Measurements from ENCODE around the gene PRR30. TPM values are rescaled to one million over a fixed set of nuclear protein-coding genes. Genes with fewer than 3 reads are reported as not detected.

Gene PRR30
- total and polyA plus RNA-seq, 12 donors = not detected

DNA sequence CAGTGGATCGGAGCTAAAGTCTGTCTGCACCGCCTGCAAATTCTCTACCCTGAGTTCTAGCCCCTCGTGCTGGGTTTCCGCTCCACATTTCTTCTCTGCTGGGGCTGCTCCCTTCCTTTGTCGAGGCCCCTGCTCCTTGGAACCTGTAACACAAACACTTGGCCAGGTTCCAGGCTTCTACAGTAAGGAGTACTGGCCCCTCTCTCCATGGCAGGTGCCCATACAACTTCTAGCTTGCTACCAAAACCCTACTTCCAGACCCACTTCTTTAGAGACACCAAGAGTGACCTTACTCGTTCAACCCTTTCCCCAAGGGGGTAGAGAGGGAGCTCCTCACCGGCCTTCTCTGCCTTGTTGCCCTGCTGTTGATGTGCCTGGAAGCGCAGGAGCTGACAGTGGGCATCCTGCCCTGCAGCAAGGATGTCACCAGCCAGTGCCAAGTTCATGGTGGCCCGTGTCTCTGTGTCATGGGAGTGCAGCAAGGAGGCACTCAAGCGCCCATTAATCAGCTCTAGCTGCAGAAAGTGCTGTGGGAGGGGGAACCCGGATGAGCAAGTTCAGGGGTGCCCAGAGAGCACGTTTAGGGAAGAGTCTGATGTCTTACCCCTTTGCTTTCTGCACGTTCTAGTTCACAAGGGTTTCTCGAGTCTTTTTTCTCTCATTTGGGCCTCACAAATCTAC is 5.9 kb downstream of the PRR30 start:
- peak overlapping the region in 2 of 4 donors; percentile 89 to 93 for H3K4me3 ChIP-seq
- intact Hi-C loops (cut with DNase I) = no loop called here
- TF ChIP-seq, protein P1, sequence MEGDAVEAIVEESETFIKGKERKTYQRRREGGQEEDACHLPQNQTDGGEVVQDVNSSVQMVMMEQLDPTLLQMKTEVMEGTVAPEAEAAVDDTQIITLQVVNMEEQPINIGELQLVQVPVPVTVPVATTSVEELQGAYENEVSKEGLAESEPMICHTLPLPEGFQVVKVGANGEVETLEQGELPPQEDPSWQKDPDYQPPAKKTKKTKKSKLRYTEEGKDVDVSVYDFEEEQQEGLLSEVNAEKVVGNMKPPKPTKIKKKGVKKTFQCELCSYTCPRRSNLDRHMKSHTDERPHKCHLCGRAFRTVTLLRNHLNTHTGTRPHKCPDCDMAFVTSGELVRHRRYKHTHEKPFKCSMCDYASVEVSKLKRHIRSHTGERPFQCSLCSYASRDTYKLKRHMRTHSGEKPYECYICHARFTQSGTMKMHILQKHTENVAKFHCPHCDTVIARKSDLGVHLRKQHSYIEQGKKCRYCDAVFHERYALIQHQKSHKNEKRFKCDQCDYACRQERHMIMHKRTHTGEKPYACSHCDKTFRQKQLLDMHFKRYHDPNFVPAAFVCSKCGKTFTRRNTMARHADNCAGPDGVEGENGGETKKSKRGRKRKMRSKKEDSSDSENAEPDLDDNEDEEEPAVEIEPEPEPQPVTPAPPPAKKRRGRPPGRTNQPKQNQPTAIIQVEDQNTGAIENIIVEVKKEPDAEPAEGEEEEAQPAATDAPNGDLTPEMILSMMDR (IDR thresholded peaks at IDR 0.05) = no peak
- TF ChIP-seq POLR2A (IDR thresholded peaks at IDR 0.05) = no peak
- 35 to 43% (median 40%) methylated on average over 14 of the region's 14 CpGs for WGBS, 4 donors
- no peaks in the 10 kb centered on the region for H3K9me3 ChIP-seq (replicated peaks in 1 of 3)
- H3K36me3 ChIP-seq (replicated peaks in 1 of 2) = peaks cover 0 to 32% of the 10 kb centered on the region in 2 donors
- peak overlapping the region in 2 of 5 donors; percentile 77 to 94 for H3K27ac ChIP-seq
- H3K4me1 ChIP-seq (replicated peaks in 1 of 2) = peaks cover 8 to 15% of the 10 kb centered on the region in 2 donors
- H3K27me3 ChIP-seq = no peaks in the 10 kb centered on the region
- peak in 4 of 7 donors; percentile 20 to 48 (median 36) for DNase-seq

DNA sequence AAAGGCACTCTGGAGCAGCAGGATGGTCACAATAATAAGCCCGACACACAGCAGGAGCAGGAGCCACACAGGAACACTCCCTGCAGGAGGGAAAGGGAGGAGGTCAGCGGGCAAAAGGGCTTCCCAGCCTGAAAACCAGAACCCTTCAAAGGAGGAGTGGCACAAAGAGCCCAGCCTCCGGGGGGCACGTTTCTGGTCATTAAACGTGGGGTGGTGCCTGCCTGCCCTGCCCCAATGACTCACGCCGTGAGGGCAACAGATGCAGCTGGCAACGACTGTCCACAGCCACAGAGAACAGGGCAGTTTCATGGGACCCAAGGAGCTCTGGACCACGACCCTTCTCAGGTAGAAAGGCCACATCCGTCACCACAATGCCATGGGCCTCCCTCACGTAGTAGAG is 7.8 kb downstream of the PRR30 start:
- intact Hi-C loops (cut with DNase I) = no loop called here

DNA sequence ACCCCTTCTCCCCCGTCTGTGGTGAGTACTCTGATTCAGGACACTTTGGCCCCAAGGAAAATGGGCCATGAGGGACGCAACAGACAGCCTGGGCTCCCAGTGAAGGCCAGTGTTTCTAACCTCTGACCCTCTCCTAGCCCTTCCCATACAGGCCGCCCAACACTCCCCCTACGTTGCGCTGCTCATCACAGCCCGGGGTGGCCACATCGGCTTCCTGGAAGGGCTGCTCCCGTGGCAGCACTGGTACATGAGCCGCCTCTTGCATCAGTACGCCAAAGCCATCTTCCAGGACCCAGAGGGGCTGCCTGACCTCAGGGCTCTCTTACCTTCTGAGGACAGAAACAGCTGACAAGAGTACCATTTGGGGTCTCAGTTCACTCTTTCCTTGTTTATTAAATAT is 8.8 kb downstream of the PRR30 start:
- Histone ChIP-seq H3K36me3 (replicated peaks in 1 of 2) (peaks cover 0 to 32% of the 10 kb centered on the region in 2 donors), H3K27ac (no peak overlapping the region), H3K27me3 (no peaks in the 10 kb centered on the region), H3K9me3 (replicated peaks in 1 of 3) (no peaks in the 10 kb centered on the region), H3K4me3 (no peak overlapping the region), H3K4me1 (replicated peaks in 1 of 2) (peaks cover 8 to 15% of the 10 kb centered on the region in 2 donors)
- no peak for TF ChIP-seq POLR2A (IDR thresholded peaks at IDR 0.05)
- TF ChIP-seq, protein P1 (IDR thresholded peaks at IDR 0.05) = no peak
- intact Hi-C loops (cut with DNase I) = no loop called here
- 87 to 97% (median 93%) methylated on average over 9 to 10 of the region's 10 CpGs for WGBS, 4 donors
- DNase-seq = no peak

More for the DNA sequence above, 7.8 kb downstream of the PRR30 start:
- peaks cover 0 to 32% of the 10 kb centered on the region in 2 donors for H3K36me3 ChIP-seq (replicated peaks in 1 of 2)
- H3K4me1 ChIP-seq (replicated peaks in 1 of 2) = peaks cover 8 to 15% of the 10 kb centered on the region in 2 donors
- H3K4me3 ChIP-seq = no peak overlapping the region
- TF ChIP-seq POLR2A (IDR thresholded peaks at IDR 0.05) = no peak
- TF ChIP-seq, protein P1 (IDR thresholded peaks at IDR 0.05) = no peak
- 86 to 93% (median 90%) methylated on average over 10 to 11 of the region's 11 CpGs for WGBS, 4 donors
- no peak overlapping the region for H3K27ac ChIP-seq
- DNase-seq = no peak
- no peaks in the 10 kb centered on the region for H3K9me3 ChIP-seq (replicated peaks in 1 of 3)
- H3K27me3 ChIP-seq = no peaks in the 10 kb centered on the region

DNA sequence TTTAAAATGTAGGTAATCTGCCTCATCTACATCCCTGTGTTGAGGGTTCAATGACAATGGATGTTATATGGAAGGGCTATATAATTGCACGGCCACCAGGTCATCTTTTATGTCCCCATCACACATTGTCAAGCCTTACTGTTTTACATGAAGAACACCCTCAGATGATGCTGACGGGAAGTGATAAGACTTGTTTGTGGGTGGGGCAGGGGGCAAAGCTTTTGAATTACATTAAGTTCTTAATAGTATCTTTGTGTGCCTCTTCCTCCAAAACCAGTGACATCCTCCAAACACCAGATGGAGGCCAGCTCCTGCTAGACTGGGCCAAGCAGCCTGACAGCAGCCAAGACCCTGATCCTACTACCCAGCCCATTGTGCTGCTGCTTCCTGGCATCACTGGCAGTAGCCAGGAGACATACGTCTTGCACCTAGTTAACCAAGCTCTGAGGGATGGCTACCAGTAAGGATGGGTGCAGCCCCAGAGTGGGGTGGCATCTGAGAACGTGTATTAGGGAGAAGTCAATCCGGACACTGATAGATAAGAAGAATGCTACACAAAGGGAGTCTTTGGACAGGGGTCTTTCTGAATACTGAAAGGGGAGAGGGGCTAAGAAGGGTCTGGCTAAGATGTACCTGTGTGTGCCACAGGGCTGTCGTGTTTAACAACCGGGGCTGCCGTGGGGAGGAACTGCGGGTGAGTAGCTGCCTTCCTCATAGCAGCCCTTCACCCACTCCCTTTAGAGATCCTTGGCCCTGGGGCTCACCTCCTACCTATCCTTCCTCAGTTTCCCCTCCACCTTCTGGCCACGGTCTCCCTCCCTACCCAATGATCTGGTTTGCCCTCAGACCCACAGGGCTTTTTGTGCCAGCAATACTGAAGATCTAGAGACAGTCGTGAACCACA is 10.3 kb downstream of the PRR30 start:
- H3K27ac ChIP-seq = no peak overlapping the region
- intact Hi-C loops (cut with DNase I) = no loop called here
- no peak for TF ChIP-seq POLR2A (IDR thresholded peaks at IDR 0.05)
- TF ChIP-seq, protein P1 (IDR thresholded peaks at IDR 0.05) = no peak
- H3K36me3 ChIP-seq (replicated peaks in 1 of 2) = peaks cover 0 to 32% of the 10 kb centered on the region in 2 donors
- H3K9me3 ChIP-seq (replicated peaks in 1 of 3) = no peaks in the 10 kb centered on the region
- 76 to 85% (median 81%) methylated on average over 10 to 11 of the region's 11 CpGs for WGBS, 4 donors
- peaks cover 8 to 15% of the 10 kb centered on the region in 2 donors for H3K4me1 ChIP-seq (replicated peaks in 1 of 2)
- no peak for DNase-seq
- H3K27me3 ChIP-seq = no peaks in the 10 kb centered on the region
- H3K4me3 ChIP-seq = no peak overlapping the region
